Heart left ventricle (tissue), 16 donors: ENCODE results near the gene FRA10AC1. TPM values are rescaled to one million over a fixed set of nuclear protein-coding genes. Genes with fewer than 3 reads are reported as not detected.

Experiments
- ATAC-seq, 4 donors: fragments of 200-7000 bp; cut with Tn5 transposase; one replicate each; pipeline ENCODE4 v1.9.1; 2020 to 2022; ENCODE audit warnings: moderate library complexity in 4 of 4, mild to moderate bottlenecking in 3 of 4, moderate number of reproducible peaks in 1 of 4
- DNase-seq, 5 donors: peaks; one replicate each; pipeline ENCODE4 v3.0.0-alpha.2; 2020
- H3K27ac ChIP-seq, 12 donors: fragments of 200-600 bp; sonication (generic) in 4 of 12; one replicate each; pipeline versions ENCODE4 v1.5.0 to v1.8.0; 2016 to 2022; ENCODE audit warnings: mild to moderate bottlenecking in 2 of 12
- H3K27me3 ChIP-seq, 9 donors: fragments of 200-600 bp; sonication (generic) in 2 of 9; one replicate each; pipeline versions ENCODE4 v1.5.1 to v1.8.0; 2016 to 2022; ENCODE audit warnings: mild to moderate bottlenecking in 3 of 9
- H3K36me3 ChIP-seq, 9 donors: fragments of 200-600 bp; sonication (generic) in 2 of 9; one replicate each; pipeline versions ENCODE4 v1.5.0 to v1.8.0; 2018 to 2022; ENCODE audit warnings: mild to moderate bottlenecking in 2 of 9
- H3K4me1 ChIP-seq, 12 donors: fragments of 200-600 bp; sonication (generic) in 4 of 12; one replicate each; pipeline versions ENCODE4 v1.5.0 to v1.8.0; 2016 to 2022; ENCODE audit warnings: mild to moderate bottlenecking in 3 of 12
- H3K4me3 ChIP-seq, 12 donors: fragments of 200-600 bp; sonication (generic) in 4 of 12; one replicate each; pipeline versions ENCODE4 v1.5.0 to v1.8.0; 2017 to 2022; ENCODE audit warnings: mild to moderate bottlenecking in 9 of 12, moderate library complexity in 4 of 12
- H3K9me3 ChIP-seq, 12 donors: fragments of 200-600 bp; sonication (generic) in 4 of 12; one replicate each; pipeline versions ENCODE4 v1.5.0 to v1.8.0; 2016 to 2022; ENCODE audit warnings: mild to moderate bottlenecking in 1 of 12
- POLR2A ChIP-seq, 2 donors: fragments of 450-650 bp; IDR thresholded peaks; one replicate each; pipeline ENCODE4 v1.6.1; 2017; ENCODE audit warnings: antibody characterized with exemption in 2 of 2, mild to moderate bottlenecking in 2 of 2, moderate library complexity in 2 of 2
- WGBS, 4 donors: extraction: QIAGEN DNeasy Blood & Tissue Kit in 2 of 4; methylation state at CpG; one replicate each; pipeline versions ENCODE4 v1.1.5 to v1.1.7; 2013 to 2018; 5-methylcytosine and 5-hydroxymethylcytosine counted together
- intact Hi-C, 10 donors: fragments of 100-400 bp; cut with DNase I; formaldehyde crosslinking; loops; one replicate each; pipeline versions ENCODE4 v1.11.1 to v1.14.2; 2022
- polyA plus RNA-seq, 2 donors: library from polyadenylated mRNA; stranded (reverse); fragments of 200-250 nt; gene quantifications; one replicate each; pipeline ENCODE4 v1.2.3, GENCODE V29; 2013
- total RNA-seq, 9 donors: library from RNA; depleted of rRNA in 2 of 9; stranded (reverse); fragments of >200 nt in 2 of 9; fragmentation: NEBNext Ultra II Directional in 3 of 9; extraction: Animal tissue kit (Norgen Biotek cat#: 25700) in 3 of 9; gene quantifications; one replicate each; pipeline versions ENCODE4 v1.1.0 to v1.2.4, GENCODE V29; 2016 to 2023
- TF ChIP-seq, protein P1 (sequence below), 12 donors: fragments of 200-600 bp; sonication (generic) in 4 of 12; IDR thresholded peaks; one replicate each; pipeline versions ENCODE4 v1.5.0 to v1.8.0; 2018 to 2022; ENCODE audit warnings: antibody characterized with exemption in 12 of 12, mild to moderate bottlenecking in 5 of 12
- donor health status: ischemic (EF 13 %, LVEDD 7.1; RV severe dilation, severe dysfunction).
- donor health status: healthy with polysubstance abuse.
- donor health status: DM: no; HTN: yes; CAD: no.
- donor health status: DM: no; HTN: no; CAD: no.
- donor health status: ischemic (EF 25% LVEDD 6.9; RV normal size, moderate dysfunction).
- donor health status: ischemic (EF 25% LVEDD 5.7; RV mildly dilated, moderate dysfunction).
- donor health status: healthy.
- donor health status: DM: yes; HTN: yes; CAD: no.
- donor health status: ischemic (EF 35%, LVEDD 5.7; RV mildly dilated, moderate dysfunction).
- donor health status: nonischemic (EF 11% LVEDD 7.7; RV severe dilation, severe dysfunction).
- donor health status: DM: yes; HTN: yes; CAD: no.
- donor health status: PGD.
- donor health status: ischemic (EF 29% LVEDD 5.4; RV normal size, mild dysfunction).
- donor health status: nonischemic (EF 23%, LVEDD 6.1; RV moderate dilation, normal function).

FRA10AC1 gene
- total and polyA plus RNA-seq, 11 donors: 5.0 to 20.4 (median 12.2) TPM

- TF ChIP-seq, protein P1, sequence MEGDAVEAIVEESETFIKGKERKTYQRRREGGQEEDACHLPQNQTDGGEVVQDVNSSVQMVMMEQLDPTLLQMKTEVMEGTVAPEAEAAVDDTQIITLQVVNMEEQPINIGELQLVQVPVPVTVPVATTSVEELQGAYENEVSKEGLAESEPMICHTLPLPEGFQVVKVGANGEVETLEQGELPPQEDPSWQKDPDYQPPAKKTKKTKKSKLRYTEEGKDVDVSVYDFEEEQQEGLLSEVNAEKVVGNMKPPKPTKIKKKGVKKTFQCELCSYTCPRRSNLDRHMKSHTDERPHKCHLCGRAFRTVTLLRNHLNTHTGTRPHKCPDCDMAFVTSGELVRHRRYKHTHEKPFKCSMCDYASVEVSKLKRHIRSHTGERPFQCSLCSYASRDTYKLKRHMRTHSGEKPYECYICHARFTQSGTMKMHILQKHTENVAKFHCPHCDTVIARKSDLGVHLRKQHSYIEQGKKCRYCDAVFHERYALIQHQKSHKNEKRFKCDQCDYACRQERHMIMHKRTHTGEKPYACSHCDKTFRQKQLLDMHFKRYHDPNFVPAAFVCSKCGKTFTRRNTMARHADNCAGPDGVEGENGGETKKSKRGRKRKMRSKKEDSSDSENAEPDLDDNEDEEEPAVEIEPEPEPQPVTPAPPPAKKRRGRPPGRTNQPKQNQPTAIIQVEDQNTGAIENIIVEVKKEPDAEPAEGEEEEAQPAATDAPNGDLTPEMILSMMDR (IDR thresholded peaks at IDR 0.05): no peak
- no peak for TF ChIP-seq POLR2A (IDR thresholded peaks at IDR 0.05)
- no peaks in the 10 kb centered on the region for H3K9me3 ChIP-seq
- intact Hi-C loops: no loop called here
- WGBS, 4 donors: 97 to 99% (median 98%) methylated on average over 3 of the region's 3 CpGs
- no peaks in the 10 kb centered on the region for H3K4me1 ChIP-seq
- no peaks in the 10 kb centered on the region for H3K27me3 ChIP-seq
- ATAC-seq (no peak), DNase-seq (no peak)
- H3K4me3 ChIP-seq: no peak overlapping the region
- no peak overlapping the region for H3K27ac ChIP-seq
- peaks cover 0 to 94% (median 77%) of the 10 kb centered on the region in 9 donors for H3K36me3 ChIP-seq
Observed at GRCh38 chr10:93667795-93668194, 34.6 kb downstream of the FRA10AC1 start.

- H3K4me1 ChIP-seq: no peaks in the 10 kb centered on the region
- H3K36me3 ChIP-seq: peaks cover 0 to 96% (median 64%) of the 10 kb centered on the region in 9 donors
- 92 to 97% (median 94%) methylated on average over 4 of the region's 4 CpGs for WGBS, 4 donors
- H3K4me3 ChIP-seq: no peak overlapping the region
- intact Hi-C loops: no loop called here
- TF ChIP-seq POLR2A (IDR thresholded peaks at IDR 0.05): no peak
- TF ChIP-seq, protein P1 (IDR thresholded peaks at IDR 0.05): no peak
- no peak for ATAC-seq
- no peaks in the 10 kb centered on the region for H3K9me3 ChIP-seq
- no peak for DNase-seq
- no peak overlapping the region for H3K27ac ChIP-seq
- H3K27me3 ChIP-seq: no peaks in the 10 kb centered on the region
Observed at GRCh38 chr10:93666030-93666429, 36.4 kb downstream of the FRA10AC1 start.

- WGBS, 4 donors: 69 to 87% (median 80%) methylated on average over 1 of the region's 1 CpG
- TF ChIP-seq, protein P1 (IDR thresholded peaks at IDR 0.05): no peak
- TF ChIP-seq POLR2A (IDR thresholded peaks at IDR 0.05): no peak
- DNase-seq (no peak), ATAC-seq (no peak)
- no peaks in the 10 kb centered on the region for H3K9me3 ChIP-seq
- H3K27ac ChIP-seq: no peak overlapping the region
- H3K36me3 ChIP-seq: peaks cover 0 to 33% (median 7%) of the 10 kb centered on the region in 9 donors
- no peaks in the 10 kb centered on the region for H3K27me3 ChIP-seq
- intact Hi-C loops: no loop called here
- H3K4me3 ChIP-seq: no peak overlapping the region
- H3K4me1 ChIP-seq: no peaks in the 10 kb centered on the region
Observed at GRCh38 chr10:93657757-93658156, 44.6 kb downstream of the FRA10AC1 start.

- Histone ChIP-seq H3K4me1 (no peaks in the 10 kb centered on the region), H3K36me3 (peaks cover 0 to 19% (median 6%) of the 10 kb centered on the region in 9 donors), H3K27me3 (no peaks in the 10 kb centered on the region), H3K27ac (no peak overlapping the region), H3K9me3 (no peaks in the 10 kb centered on the region), H3K4me3 (no peak overlapping the region)
- DNase-seq (no peak), ATAC-seq (no peak)
- WGBS, 4 donors: 84 to 94% (median 91%) methylated on average over 1 of the region's 1 CpG
- TF ChIP-seq, protein P1 (IDR thresholded peaks at IDR 0.05): no peak
- no peak for TF ChIP-seq POLR2A (IDR thresholded peaks at IDR 0.05)
- intact Hi-C loops: no loop called here
Observed at GRCh38 chr10:93656155-93656554, 46.2 kb downstream of the FRA10AC1 start.
